Spleen (tissue), 7 donors: Measurements from ENCODE around the gene ERAP2.

Experiments used
- CTCF ChIP-seq, 11 experiments: fragments of 200-600 bp in 7 of 11; fragments of 450-650 bp in 4 of 11; sonication (generic) in 4 of 11; IDR thresholded peaks in 8 of 11; conservative IDR thresholded peaks in 3 of 11; 1 replicate in 7 of 11; 2 replicates in 4 of 11; pipeline versions ENCODE4 v1.4.0 to v1.8.0; 2016 to 2021; ENCODE audit warnings: antibody characterized with exemption in 11 of 11, inconsistent platforms in 4 of 11, mild to moderate bottlenecking in 1 of 11
- POLR2A ChIP-seq, 3 donors: fragments of 450-650 bp; IDR thresholded peaks; one replicate each; pipeline ENCODE4 v1.5.1; 2017; ENCODE audit warnings: antibody characterized with exemption in 3 of 3, mild to moderate bottlenecking in 1 of 3
- POLR2AphosphoS5 ChIP-seq, 3 donors: sonication (generic); formaldehyde crosslinking; IDR thresholded peaks; one replicate each; pipeline ENCODE4 v1.5.1; 2017; ENCODE audit warnings: antibody characterized with exemption in 3 of 3
- donor health status: DM: no; HTN: no; CAD: no; lungs with moderate emphysema.
- donor health status: DM: no; HTN: no; CAD: no.
- donor health status: DM: no; HTN: no; CAD: no.

- no peak for TF ChIP-seq CTCF (IDR thresholded peaks at IDR 0.05 in 8 of 11, conservative IDR thresholded peaks at IDR 0.05 in 3 of 11)
- no peak for TF ChIP-seq POLR2A (IDR thresholded peaks at IDR 0.05)
- no peak for TF ChIP-seq POLR2AphosphoS5 (IDR thresholded peaks at IDR 0.05)
Observed at GRCh38 chr5:96864922-96865530, 11.3 kb upstream of the ERAP2 start.
